GM12878 (cell line): ENCODE measurements around the gene CMTM1. TPM values are rescaled to one million over a fixed set of nuclear protein-coding genes. Genes with fewer than 3 reads are reported as not detected.

Experiments used
- ATAC-seq: fragments of 200-7000 bp; cut with Tn5 transposase; 3 replicates; pipeline ENCODE4 v1.9.1; 2020; ENCODE audit warnings: mild to moderate bottlenecking, moderate library complexity
- BruUV-seq: library from RNA; stranded (reverse); fragments of 400-500 nt; replicated peaks from 2 replicates; lab custom pipeline; 2021; lab: Mats Ljungman, UMichigan
- CTCF ChIA-PET: fragments of 300-600 bp; sonication (Branson Sonifier 250); formaldehyde crosslinking; extraction: SDS; loops from one replicate; lab custom pipeline; 2021; ENCODE audit warnings: inconsistent platforms; lab: Yijun Ruan, JAX
- POLR2A ChIA-PET: fragments of 350-600 bp; formaldehyde crosslinking; extraction: SDS; loops from one replicate; lab custom pipeline; 2021; ENCODE audit warnings: inconsistent platforms; lab: Charles Lee
- RAD21 ChIA-PET: fragments of 300-600 bp; sonication (Branson Sonifier 250); formaldehyde crosslinking; loops from one replicate; lab custom pipeline; 2023; ENCODE audit warnings: antibody characterized with exemption; ENCODE audit not compliant: unreplicated experiment; lab: Charles Lee
- SMC1A ChIA-PET: fragments of 300-600 bp; sonication (Branson Sonifier 250); formaldehyde crosslinking; loops from one replicate; lab custom pipeline; 2023; ENCODE audit not compliant: unreplicated experiment, uncharacterized antibody; lab: Charles Lee
- DNase-seq: peaks from one replicate; pipeline ENCODE4 v3.0.0-alpha.2; 2011; ENCODE audit warnings: low read depth, low spot score
- FAIRE-seq: peaks from 3 replicates; lab custom pipeline; 2011; peaks lifted over from hg19 to GRCh38; lab: Jason Lieb, UNC
- H2AFZ ChIP-seq: 2 replicates; pipeline ENCODE4 v1.6.0; 2011; ENCODE audit warnings: low read depth, low read length, control low read depth; ENCODE audit not compliant: control insufficient read depth
- H3K27ac ChIP-seq: 2 replicates; pipeline ENCODE4 v1.5.1; 2011; ENCODE audit warnings: control low read depth; ENCODE audit not compliant: control insufficient read depth, insufficient read depth
- H3K27me3 ChIP-seq, 2 experiments: replicated peaks in 1 of 2; 2 replicates each; pipeline versions ENCODE4 v1.6.0 to v1.6.1; 2011; ENCODE audit warnings: low read length in 1 of 2; ENCODE audit not compliant: control insufficient read depth in 2 of 2, insufficient read depth in 2 of 2
- H3K36me3 ChIP-seq, 2 experiments: 2 replicates each; pipeline ENCODE4 v1.5.1; 2011; ENCODE audit warnings: low read length in 1 of 2; ENCODE audit not compliant: control insufficient read depth in 2 of 2, insufficient read depth in 2 of 2
- H3K4me1 ChIP-seq: 2 replicates; pipeline ENCODE4 v1.6.1; 2011; ENCODE audit warnings: mild to moderate bottlenecking, low read length, moderate library complexity, mixed read lengths; ENCODE audit not compliant: control insufficient read depth, insufficient read depth
- H3K4me2 ChIP-seq: 2 replicates; pipeline ENCODE4 v1.6.0; 2011; ENCODE audit warnings: control low read depth; ENCODE audit not compliant: control insufficient read depth, insufficient read depth
- H3K4me3 ChIP-seq: fragments of 200-600 bp; sonication (generic); 2 replicates; pipeline ENCODE4 v1.5.1; 2016
- H3K79me2 ChIP-seq: 2 replicates; pipeline ENCODE4 v1.6.0; 2011; ENCODE audit warnings: low read length; ENCODE audit not compliant: control insufficient read depth, insufficient read depth
- H3K9ac ChIP-seq: 2 replicates; pipeline ENCODE4 v1.8.0; 2011; ENCODE audit warnings: low read length, control low read depth, mixed read lengths; ENCODE audit not compliant: control insufficient read depth, insufficient read depth
- H3K9me3 ChIP-seq: replicated peaks from 3 replicates; pipeline ENCODE4 v1.5.1; 2011; ENCODE audit warnings: mild to moderate bottlenecking, low read length; ENCODE audit not compliant: control insufficient read depth, insufficient read depth
- H4K20me1 ChIP-seq: 2 replicates; pipeline ENCODE4 v1.6.0; 2011; ENCODE audit not compliant: control insufficient read depth, insufficient read depth
- ELK1 ChIP-seq: IDR thresholded peaks from 2 replicates; pipeline ENCODE4 v1.6.1; 2012; ENCODE audit warnings: low read depth, low read length, improper control_type of control experiment
- ZNF207 ChIP-seq: fragments of 450-650 bp; IDR thresholded peaks from 2 replicates; pipeline ENCODE4 v1.6.1; 2014; ENCODE audit warnings: antibody characterized with exemption, mild to moderate bottlenecking, borderline replicate concordance
- whole genome bisulfite sequencing: methylation state at CpG from one replicate; pipeline ENCODE4 v1.1.6; 2016; ENCODE audit warnings: low lambda C conversion rate; ENCODE audit not compliant: insufficient replicate concordance, insufficient coverage; ENCODE audit errors: missing lambda C conversion rate; 5-methylcytosine and 5-hydroxymethylcytosine counted together
- in situ Hi-C: fragments of 300-500 bp; cut with MboI; formaldehyde crosslinking; loops from 9 replicates; pipeline ENCODE4 v1.14.3; 2018; ENCODE audit warnings: mixed read lengths
- intact Hi-C: fragments of 100-400 bp; cut with micrococcal nuclease; formaldehyde crosslinking; loops from one replicate; pipeline ENCODE4 v1.14.2; 2022; ENCODE audit not compliant: unreplicated experiment
- polyA plus RNA-seq, 11 experiments: library from polyadenylated mRNA; depleted of rRNA in 4 of 11; unstranded in 6 of 11; stranded (reverse) in 5 of 11; fragments of >200 nt; fragmentation: Nextera tagmentation in 4 of 11; fragmentation: Illumina TruSeq in 1 of 11; extraction: Ambion mirVana in 4 of 11; extraction: Trizol in 1 of 11; gene quantifications; 1 replicate in 1 of 11; 2 replicates in 10 of 11; pipeline versions ENCODE4 v1.2.1 to v1.2.3, GENCODE V29; 2011 to 2016; ENCODE audit warnings: inconsistent platforms in 2 of 11, missing spikeins in 2 of 11, low read depth in 1 of 11
- total RNA-seq, 4 experiments: library from RNA; depleted of rRNA in 3 of 4; stranded (reverse); fragments of >200 nt in 3 of 4; fragmentation: Illumina TruSeq in 1 of 4; extraction: Trizol in 1 of 4; gene quantifications; 2 replicates each; pipeline versions ENCODE4 v1.2.1 to v1.2.3, GENCODE V29; 2013 to 2021
- TF ChIP-seq, protein P1 (sequence below): fragments of 450-650 bp; formaldehyde crosslinking; IDR thresholded peaks from 2 replicates; pipeline ENCODE4 v1.4.0; 2020; ENCODE audit warnings: mild to moderate bottlenecking, moderate library complexity

Gene CMTM1
- total and polyA plus RNA-seq, 10 of the 15 experiments (the other 5 are each of a cell fraction or from before 2014, with no cell fraction given): 0.09 to 3.0 (median 1.4) TPM; not detected in 2

- H3K27ac ChIP-seq: peak overlapping the region; percentile 78
- intact Hi-C loops (no loop called here), in situ Hi-C loops (no loop called here)
- no peak overlapping the region; the same call in 1 of the 2 replicates for H3K9ac ChIP-seq
- BruUV-seq: no TSS peak
- no peaks in the 10 kb centered on the region for H3K79me2 ChIP-seq
- H3K27me3 ChIP-seq: no peaks in the 10 kb centered on the region
- SMC1A ChIA-PET: interaction anchor here (0.5 to 5.4 kb wide), 9 partner anchors 15 to 59 kb away, joined by 3 to 86 read pairs (median 7); partner anchors contain the start of genes CKLF and TK2
- peaks cover 61% of the 10 kb centered on the region for H3K4me1 ChIP-seq
- POLR2A ChIA-PET: interaction anchor here (0.9 to 3.5 kb wide), 10 partner anchors 13 to 47 kb away, joined by 3 to 21 read pairs (median 4); partner anchors contain the start of genes CKLF and TK2
- RAD21 ChIA-PET: interaction anchor here (0.8 to 3.2 kb wide), 13 partner anchors 10 to 85 kb away, joined by 3 to 15 read pairs (median 5); partner anchors contain the start of gene CKLF
- DNase-seq (no peak), FAIRE-seq (no peak), ATAC-seq (no peak)
- 85% methylated on average over 11 of the region's 11 CpGs for WGBS
- H3K9me3 ChIP-seq: no peaks in the 10 kb centered on the region
- no peaks in the 10 kb centered on the region for H4K20me1 ChIP-seq
- no peaks in the 10 kb centered on the region for H3K36me3 ChIP-seq
- H3K4me3 ChIP-seq: peak overlapping the region; percentile 16; the same call in 1 of the 2 replicates
- TF ChIP-seq, protein P1, sequence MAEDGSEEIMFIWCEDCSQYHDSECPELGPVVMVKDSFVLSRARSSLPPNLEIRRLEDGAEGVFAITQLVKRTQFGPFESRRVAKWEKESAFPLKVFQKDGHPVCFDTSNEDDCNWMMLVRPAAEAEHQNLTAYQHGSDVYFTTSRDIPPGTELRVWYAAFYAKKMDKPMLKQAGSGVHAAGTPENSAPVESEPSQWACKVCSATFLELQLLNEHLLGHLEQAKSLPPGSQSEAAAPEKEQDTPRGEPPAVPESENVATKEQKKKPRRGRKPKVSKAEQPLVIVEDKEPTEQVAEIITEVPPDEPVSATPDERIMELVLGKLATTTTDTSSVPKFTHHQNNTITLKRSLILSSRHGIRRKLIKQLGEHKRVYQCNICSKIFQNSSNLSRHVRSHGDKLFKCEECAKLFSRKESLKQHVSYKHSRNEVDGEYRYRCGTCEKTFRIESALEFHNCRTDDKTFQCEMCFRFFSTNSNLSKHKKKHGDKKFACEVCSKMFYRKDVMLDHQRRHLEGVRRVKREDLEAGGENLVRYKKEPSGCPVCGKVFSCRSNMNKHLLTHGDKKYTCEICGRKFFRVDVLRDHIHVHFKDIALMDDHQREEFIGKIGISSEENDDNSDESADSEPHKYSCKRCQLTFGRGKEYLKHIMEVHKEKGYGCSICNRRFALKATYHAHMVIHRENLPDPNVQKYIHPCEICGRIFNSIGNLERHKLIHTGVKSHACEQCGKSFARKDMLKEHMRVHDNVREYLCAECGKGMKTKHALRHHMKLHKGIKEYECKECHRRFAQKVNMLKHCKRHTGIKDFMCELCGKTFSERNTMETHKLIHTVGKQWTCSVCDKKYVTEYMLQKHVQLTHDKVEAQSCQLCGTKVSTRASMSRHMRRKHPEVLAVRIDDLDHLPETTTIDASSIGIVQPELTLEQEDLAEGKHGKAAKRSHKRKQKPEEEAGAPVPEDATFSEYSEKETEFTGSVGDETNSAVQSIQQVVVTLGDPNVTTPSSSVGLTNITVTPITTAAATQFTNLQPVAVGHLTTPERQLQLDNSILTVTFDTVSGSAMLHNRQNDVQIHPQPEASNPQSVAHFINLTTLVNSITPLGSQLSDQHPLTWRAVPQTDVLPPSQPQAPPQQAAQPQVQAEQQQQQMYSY (CRISPR knock-in tag): no peak
- no peak for TF ChIP-seq ELK1
- TF ChIP-seq ZNF207: no peak
- H3K4me2 ChIP-seq: peak overlapping the region; percentile 60
- no peak overlapping the region for H2AFZ ChIP-seq
- CTCF ChIA-PET: interaction anchor here (0.5 to 6.0 kb wide), 11 partner anchors 14 to 117 kb away, joined by 3 to 35 read pairs (median 3); partner anchors contain the start of genes CKLF and TK2
Measured at GRCh38 chr16:66522816-66523590, 43.2 kb upstream of the CMTM1 start.
